Measurements from ENCODE around the gene HMCN2. TPM values are rescaled to one million over a fixed set of nuclear protein-coding genes. Genes with fewer than 3 reads are reported as not detected.

HMCN2 gene
- total and polyA plus RNA-seq, 2 experiments from 2014 or later = 0.27 to 0.36 TPM

DNA sequence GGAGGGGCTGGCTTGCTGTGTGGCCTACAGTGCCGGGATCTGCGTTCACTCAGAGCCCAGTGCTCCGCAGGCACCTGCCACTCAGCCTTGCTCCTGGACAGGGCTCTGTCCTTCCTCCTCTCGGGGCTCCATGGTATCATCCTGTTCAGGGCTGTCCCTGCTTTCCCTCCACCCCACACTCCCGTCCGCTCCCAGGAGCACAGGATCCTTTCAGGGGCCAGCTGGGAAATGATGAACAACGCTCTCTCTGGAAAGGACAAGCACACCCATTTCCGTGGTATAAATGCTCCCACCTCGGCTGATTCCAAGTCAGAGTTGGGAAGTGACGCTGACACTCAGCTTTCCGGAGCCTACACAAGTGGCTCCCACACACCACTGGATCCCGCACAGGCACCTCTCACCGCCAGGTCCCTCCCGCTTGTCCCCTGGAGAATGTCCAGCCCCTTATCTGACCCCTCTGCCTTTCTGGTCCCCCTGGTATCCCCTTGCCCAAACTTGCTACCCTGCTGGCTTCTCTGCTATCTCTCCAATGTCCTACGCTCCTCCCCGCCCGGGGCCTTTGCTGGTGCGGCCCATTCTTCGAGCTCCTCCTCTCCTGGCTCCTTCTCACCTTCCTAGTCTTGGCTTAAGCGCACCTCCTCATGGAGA is 21.3 kb downstream of the HMCN2 start:
- TF ChIP-seq, protein P1, sequence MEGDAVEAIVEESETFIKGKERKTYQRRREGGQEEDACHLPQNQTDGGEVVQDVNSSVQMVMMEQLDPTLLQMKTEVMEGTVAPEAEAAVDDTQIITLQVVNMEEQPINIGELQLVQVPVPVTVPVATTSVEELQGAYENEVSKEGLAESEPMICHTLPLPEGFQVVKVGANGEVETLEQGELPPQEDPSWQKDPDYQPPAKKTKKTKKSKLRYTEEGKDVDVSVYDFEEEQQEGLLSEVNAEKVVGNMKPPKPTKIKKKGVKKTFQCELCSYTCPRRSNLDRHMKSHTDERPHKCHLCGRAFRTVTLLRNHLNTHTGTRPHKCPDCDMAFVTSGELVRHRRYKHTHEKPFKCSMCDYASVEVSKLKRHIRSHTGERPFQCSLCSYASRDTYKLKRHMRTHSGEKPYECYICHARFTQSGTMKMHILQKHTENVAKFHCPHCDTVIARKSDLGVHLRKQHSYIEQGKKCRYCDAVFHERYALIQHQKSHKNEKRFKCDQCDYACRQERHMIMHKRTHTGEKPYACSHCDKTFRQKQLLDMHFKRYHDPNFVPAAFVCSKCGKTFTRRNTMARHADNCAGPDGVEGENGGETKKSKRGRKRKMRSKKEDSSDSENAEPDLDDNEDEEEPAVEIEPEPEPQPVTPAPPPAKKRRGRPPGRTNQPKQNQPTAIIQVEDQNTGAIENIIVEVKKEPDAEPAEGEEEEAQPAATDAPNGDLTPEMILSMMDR (IDR thresholded peaks at IDR 0.05; ENCODE audit: low read depth, low read length) = no peak
- no peaks in the 10 kb centered on the region for H3K4me1 ChIP-seq (ENCODE audit: low read depth)

DNA sequence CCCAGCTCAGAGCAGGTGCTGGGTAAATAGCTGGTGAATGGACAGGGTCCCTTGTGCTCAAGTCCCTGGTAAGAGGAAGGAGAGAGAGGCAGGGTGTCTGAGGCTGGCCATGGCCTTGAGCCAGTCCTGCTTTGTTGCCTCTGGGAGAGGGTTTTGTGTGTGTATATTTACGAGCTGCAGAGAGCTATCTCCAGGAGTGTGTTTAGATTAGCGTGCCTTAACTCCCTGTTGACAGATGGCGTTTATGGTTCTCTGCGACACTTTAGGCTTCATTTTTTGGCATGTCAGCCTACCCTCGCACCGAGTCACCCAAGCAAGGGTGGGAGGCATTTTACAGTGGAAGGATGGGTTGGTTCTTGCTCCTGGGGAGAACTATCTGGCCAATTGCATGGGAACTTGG is 22.2 kb downstream of the HMCN2 start:
- DNase-seq (ENCODE audit: low read depth in 1 of 2, low spot score in 1 of 2) = peak in 1 of 2 donors; percentile 28
- Histone ChIP-seq H3K36me3 (no peaks in the 10 kb centered on the region), H3K4me1 (ENCODE audit: low read depth) (no peaks in the 10 kb centered on the region), H3K27me3 (no peaks in the 10 kb centered on the region), H3K9me3 (ENCODE audit: low read depth) (no peaks in the 10 kb centered on the region), H3K4me3 (no peak overlapping the region), H3K27ac (no peak overlapping the region)
- TF ChIP-seq, protein P1 (IDR thresholded peaks at IDR 0.05; ENCODE audit: low read depth, low read length) = no peak

More for the DNA sequence above, 21.3 kb downstream of the HMCN2 start:
- H3K4me3 ChIP-seq = no peak overlapping the region
- H3K9me3 ChIP-seq (ENCODE audit: low read depth) = no peaks in the 10 kb centered on the region
- no peak for DNase-seq (ENCODE audit: low read depth in 1 of 2, low spot score in 1 of 2)
- no peak overlapping the region for H3K27ac ChIP-seq
- no peaks in the 10 kb centered on the region for H3K36me3 ChIP-seq
- H3K27me3 ChIP-seq = no peaks in the 10 kb centered on the region

DNA sequence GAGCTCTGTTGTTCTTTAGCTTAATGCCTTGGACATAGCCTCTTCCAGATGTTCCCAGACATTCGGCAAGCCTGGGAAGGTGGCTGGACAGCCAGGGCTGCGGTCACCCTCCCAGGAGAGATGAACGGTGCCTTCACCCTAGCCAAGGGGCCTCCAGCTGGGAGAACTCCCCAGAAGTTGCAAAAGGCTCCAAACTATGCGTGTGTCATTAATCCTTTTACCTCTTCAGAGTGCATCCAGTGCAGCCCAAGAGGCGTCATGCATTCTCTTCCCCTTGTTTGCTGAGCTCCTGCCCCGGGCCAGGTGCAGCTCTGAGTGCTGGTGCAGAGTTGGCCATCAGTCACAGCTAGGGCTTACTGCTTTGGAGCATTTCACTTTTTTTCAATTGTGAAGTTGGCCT is 22.8 kb downstream of the HMCN2 start:
- TF ChIP-seq, protein P1 (IDR thresholded peaks at IDR 0.05; ENCODE audit: low read depth, low read length) = no peak
- H3K27me3 ChIP-seq = no peaks in the 10 kb centered on the region
- H3K36me3 ChIP-seq = no peaks in the 10 kb centered on the region
- no peaks in the 10 kb centered on the region for H3K4me1 ChIP-seq (ENCODE audit: low read depth)
- H3K27ac ChIP-seq = no peak overlapping the region
- DNase-seq (ENCODE audit: low read depth in 1 of 2, low spot score in 1 of 2) = no peak
- H3K9me3 ChIP-seq (ENCODE audit: low read depth) = no peaks in the 10 kb centered on the region
- no peak overlapping the region for H3K4me3 ChIP-seq

DNA sequence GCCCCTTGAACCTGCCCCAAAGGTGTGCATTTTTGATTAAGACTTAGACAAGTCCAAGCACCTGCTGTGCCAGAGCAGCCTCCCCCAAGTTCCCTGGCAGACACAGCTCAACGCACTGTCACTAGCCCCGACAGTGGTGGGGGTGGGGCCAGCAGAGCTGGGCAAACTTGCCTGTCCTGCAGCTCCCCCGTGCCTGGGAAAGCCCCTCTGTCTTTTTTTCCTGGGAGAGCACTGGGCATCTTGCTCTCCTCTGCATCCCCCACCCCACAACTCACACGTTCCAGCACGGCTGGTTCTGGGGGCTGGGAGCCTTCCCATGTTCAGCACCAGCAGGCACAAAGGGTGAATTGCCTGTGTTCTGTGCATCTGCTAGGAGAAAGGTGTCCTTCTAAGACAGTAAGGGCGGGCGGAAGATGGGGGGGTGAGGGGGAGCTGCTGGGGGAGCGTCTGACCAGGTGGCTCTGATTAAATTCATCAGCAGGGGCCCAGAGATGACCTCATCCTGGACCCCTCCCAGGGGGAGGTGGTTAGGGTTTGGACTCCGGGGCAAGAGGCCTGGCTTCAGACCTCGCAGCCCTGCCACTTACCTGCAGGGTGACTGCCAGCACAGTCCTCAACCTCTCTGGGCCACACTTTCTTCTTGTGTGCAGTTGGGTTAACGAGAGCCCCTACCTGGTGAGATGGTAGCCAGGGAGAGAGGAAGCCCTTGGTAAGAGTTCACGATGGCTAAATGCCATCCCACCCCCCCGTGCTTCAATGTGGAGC is 23.5 kb downstream of the HMCN2 start:
- H3K9me3 ChIP-seq (ENCODE audit: low read depth) = no peaks in the 10 kb centered on the region
- H3K27me3 ChIP-seq = no peaks in the 10 kb centered on the region
- H3K27ac ChIP-seq = no peak overlapping the region
- no peak for DNase-seq (ENCODE audit: low read depth in 1 of 2, low spot score in 1 of 2)
- TF ChIP-seq, protein P1 (IDR thresholded peaks at IDR 0.05; ENCODE audit: low read depth, low read length) = no peak
- H3K4me1 ChIP-seq (ENCODE audit: low read depth) = no peaks in the 10 kb centered on the region
- no peaks in the 10 kb centered on the region for H3K36me3 ChIP-seq
- H3K4me3 ChIP-seq = no peak overlapping the region

DNA sequence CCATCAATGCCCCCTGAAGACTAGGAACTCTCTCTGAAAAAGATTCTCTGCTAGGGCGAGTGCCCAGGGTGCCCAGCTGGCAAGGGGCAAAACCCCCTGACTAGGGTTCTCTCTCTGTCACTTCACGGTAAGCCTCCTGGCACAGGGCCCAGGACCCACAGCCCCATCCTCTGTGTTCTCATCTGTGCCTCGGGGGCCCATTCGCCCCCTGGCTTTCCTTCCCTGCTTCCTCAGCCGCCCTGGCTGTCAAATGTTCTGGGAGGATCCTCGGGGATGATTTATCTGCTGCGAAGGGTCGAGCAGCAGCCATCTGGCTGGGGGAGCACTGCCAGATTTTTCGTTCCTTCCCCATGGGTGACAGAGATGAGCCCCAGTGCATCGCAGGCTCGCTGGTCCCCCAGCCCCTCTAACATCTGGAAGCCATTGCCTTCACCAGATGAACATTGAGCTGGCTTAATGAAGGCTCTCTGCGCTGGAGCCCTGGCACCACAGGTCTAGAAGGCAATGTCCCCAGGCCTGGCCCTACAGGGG is 24.2 kb downstream of the HMCN2 start:
- H3K4me3 ChIP-seq = no peak overlapping the region
- no peak for DNase-seq (ENCODE audit: low read depth in 1 of 2, low spot score in 1 of 2)
- H3K36me3 ChIP-seq = no peaks in the 10 kb centered on the region
- no peaks in the 10 kb centered on the region for H3K4me1 ChIP-seq (ENCODE audit: low read depth)
- H3K27ac ChIP-seq = no peak overlapping the region
- no peaks in the 10 kb centered on the region for H3K9me3 ChIP-seq (ENCODE audit: low read depth)
- TF ChIP-seq, protein P1 (IDR thresholded peaks at IDR 0.05; ENCODE audit: low read depth, low read length) = no peak
- no peaks in the 10 kb centered on the region for H3K27me3 ChIP-seq
